ENCODE measurements around the gene GIMAP8.
A peak's percentile ranks its signal among the peaks of the same experiment; 100 is the strongest.

Gene GIMAP8

DNA sequence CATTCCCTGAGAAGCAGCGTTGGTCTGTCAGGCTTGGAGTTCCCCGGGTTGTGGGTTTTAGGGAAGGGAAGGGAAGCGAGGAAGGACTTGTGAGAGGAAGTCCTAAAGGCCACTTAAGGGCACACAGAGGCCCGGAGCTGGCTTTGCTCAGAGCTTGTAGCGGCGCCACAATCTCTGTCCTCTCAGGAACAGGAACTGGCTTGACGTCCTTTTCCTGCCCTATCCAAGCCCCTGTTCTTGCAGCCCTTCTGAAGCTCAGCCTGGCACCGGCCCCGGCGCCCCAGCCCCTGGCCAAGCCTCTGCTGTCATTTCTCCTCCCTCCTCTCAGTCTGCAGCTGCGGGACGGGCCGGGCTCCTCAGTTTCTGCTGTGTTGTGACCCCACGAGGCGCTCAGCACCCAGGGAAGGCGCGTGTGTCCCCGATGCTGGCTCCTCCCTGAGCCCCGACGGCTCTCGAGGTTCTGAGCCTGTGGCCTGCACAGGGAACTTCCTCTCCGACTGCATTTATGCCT lies at the start of gene GIMAP8:
GIMAP8 (plus strand) TSS at position 140 of the 511 bp plus-strand sequence. CDS start 16,069 bp downstream, outside the sequence.
- no peak for DNase-seq

DNA sequence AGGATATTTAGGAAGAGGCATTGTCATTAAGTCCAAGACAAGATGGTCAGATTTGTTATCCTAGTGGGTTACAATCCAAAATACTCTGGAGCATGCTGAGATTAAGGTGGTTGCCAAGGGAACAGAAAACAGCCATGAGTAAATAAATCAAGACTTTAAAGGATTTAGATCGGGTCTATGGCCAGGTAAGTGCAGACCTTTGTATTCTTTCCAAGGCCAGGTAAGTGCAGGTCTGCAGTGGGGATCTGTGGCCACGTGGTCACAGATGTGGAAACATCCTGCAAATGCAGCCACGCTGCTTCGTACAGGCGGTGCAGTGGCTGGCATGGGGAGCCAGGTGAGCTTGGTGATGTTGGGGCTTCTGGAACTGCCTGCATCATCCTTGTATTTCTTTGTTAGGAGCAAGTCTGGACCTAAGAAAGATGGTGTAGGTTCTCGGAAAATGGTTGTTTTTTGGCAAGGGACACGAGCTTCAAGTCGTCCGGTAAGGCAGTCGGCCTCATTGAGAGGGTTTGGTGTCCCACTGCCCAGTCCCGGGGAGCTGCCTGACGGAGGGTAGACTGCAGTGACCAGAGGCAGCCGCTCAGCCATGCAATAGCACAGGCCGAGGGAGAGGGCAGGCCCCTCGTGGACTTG lies 49.5 kb upstream of the GIMAP8 start:
- peak; percentile 52 for DNase-seq

DNA sequence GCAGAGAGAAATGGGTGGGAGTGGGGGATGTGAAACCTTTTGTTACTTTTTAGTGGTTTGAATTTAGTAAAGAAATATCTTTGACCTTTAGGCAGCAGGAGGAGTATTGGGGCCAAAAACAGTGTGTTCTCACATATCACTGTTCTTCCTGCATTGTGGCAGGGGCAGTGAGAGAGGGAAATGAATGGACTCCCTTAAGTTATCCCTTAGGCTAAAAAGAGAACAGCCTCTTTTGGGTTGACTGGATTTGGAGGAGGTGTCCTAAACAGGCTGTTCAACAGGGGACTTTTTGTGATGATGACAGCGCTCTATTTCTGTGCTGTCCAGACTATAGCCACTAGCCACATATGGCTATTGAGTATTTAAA lies 49.0 kb upstream of the GIMAP8 start:
- peak; percentile 47 for DNase-seq

DNA sequence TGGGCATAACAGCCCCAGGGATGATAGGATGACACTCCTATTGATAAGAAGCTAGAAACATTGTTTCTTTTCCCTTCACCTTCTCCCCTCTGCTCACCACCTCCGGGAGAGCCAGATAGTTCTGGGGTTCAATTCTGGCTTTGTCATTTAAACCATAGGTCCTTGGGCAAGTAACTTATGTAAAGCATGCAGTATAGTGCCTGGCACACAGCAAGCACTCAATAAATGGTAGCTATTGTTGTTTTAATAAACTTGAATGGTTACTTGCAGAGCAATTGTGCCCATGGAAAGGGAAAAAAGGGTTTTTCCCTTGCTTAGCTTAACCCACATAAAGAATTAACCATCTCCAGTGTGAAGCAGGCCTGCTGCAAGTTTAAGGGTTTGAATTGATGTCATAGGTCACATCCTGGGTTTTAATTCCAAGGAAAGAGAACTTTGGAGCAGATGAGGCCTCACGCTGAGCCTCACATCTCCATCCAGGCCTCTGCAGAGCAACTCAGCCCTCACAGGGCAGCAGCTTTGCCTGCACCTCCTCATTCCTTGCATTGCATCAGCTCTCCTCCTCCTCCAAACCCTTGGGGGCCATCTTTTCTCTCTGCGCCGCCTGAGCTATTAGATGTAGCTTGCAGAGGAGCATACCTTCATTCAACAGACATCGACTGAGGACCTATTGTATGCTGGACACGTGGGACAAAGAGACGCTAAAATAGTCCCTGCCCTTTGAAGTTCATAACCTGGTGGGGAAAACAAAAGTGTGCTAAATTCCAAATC lies 48.4 kb upstream of the GIMAP8 start:
- DNase-seq: peak; percentile 58

DNA sequence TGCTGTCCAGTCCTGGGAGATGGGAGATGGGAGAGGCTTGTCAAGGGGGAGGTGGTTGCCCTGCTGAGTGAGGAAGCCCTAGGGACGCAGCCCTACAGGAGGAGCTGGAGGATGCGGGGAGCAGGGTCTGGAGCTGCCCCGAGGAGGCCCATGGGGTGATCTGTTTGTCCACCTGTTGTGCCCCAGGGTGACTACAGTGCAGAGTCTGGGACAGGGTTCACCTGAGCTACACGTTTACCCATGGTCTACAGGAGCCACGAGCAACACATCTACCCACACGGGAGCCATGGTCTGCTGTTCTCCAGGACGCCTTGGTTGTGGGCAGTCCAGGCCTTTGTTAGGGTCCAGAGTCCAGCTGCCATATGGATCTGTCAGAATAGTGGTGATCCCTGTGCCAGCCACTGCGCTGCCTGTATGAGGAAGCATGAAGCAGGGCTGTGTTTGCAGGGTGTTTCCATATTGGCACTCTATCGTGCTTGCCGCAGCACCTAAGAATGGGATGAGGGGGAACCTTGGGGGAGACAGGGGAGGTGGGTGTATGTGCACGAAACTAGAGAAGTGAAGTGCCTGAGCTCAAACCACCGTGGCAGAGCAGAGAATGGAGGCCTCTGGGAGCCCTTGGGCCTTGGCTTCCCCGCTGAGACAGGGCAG lies 47.6 kb upstream of the GIMAP8 start:
- DNase-seq: peak; percentile 51

DNA sequence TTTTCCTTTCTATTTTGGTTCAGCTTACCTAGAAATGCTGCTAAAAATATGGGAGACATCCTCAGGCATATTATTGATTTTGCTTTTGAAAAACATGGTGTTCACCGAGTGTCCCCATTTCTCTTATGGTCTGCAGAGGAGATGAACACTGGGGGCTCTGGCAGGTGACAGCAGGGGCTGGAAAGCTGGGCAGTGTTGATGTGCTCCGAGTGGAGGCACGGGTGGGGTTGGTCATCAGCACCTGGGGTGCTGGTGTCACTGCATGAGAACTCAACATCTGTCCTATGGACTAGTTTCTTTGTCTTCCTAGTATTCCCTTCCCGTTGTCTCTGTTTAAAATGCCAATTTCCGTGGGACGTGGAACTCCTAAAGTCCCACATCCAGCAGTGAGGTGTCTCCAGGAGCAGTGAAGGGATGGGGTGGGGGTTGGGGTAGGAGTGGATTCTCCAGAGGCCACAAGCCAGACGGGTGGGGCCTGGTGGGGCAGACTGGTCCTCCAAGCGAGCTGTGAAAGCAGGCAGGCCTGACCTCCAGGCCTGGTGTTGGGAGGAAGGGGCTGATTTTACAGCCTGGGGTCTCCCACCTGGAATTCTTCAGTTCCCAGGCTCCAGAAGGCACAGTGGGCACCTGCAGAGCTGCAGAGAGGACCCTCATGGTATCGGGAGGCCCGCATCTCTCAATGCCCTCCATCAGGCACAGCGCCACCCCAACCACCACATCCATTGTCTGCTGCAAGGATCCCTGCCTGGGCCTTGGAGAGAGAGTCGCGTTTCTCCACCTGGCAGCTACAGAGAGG lies 46.9 kb upstream of the GIMAP8 start:
- DNase-seq: peak; percentile 63

DNA sequence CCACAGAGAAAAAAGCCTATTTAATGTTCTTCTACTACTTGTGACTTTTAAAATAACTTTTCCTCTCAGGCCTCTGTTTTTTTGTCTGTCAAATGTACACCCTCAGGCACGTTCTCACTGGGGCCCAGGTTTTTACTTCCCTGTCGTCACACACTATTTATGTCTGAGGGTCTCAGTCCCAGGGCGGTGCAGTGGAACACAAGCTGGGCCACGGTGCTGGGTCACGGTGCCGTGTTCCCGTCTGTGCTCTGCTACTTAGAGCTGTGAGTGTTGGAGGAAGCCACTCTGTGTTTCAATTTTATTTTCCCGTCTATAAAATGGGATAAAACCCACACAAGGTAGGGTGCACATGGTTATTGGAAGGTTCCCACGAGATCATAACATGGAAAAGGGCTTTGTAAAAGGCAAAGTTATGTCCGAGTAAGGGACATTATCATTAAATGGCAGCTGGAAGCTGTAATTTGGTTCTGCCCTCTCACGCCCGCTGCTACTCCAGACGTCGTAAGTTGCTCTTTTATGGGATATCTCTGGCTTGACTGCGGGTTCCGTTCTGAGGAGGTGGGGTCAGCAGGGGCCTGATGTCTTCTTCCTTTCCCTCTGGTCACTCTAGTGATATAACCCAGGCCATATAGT lies 46.1 kb upstream of the GIMAP8 start:
- DNase-seq: peak; percentile 52

DNA sequence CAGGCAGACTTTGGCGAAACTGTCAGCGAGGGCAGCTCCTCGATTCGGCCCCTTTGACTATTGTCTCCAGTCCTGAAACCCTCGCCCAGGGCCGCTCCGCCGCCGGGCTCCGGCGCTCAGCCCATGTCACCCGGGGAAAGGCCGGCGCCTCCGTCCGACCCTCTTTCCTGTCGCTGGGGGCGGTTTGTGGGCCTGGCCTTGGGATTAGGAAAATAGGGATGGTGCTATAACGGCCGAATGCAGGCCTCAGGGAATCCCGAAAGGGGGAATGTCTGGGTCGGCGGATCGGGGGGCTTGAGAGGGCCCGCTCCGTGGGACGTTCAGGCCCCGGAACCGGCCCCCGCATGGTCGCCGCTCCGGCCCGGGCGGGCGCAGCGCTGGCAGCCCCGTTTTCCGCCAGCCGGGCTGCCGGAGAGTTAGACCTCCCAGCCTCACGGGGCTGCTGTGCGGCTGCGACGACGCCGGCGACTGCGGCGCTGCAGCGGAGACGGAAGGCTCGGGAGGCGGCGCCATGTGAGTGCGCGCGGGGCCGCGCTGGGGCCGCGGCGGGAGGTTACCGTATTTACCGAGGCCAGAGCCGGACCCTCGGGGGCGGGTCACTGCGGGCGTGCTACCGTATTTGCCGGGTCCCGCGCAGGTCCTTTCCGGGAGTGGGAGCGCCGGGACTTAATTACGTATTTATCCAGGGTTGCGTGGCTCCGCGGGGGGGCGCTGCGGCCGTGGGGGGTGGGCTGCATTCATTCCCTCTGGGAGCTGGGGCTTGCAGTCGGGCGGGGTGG lies 45.4 kb upstream of the GIMAP8 start:
- peak; percentile 92 for DNase-seq

DNA sequence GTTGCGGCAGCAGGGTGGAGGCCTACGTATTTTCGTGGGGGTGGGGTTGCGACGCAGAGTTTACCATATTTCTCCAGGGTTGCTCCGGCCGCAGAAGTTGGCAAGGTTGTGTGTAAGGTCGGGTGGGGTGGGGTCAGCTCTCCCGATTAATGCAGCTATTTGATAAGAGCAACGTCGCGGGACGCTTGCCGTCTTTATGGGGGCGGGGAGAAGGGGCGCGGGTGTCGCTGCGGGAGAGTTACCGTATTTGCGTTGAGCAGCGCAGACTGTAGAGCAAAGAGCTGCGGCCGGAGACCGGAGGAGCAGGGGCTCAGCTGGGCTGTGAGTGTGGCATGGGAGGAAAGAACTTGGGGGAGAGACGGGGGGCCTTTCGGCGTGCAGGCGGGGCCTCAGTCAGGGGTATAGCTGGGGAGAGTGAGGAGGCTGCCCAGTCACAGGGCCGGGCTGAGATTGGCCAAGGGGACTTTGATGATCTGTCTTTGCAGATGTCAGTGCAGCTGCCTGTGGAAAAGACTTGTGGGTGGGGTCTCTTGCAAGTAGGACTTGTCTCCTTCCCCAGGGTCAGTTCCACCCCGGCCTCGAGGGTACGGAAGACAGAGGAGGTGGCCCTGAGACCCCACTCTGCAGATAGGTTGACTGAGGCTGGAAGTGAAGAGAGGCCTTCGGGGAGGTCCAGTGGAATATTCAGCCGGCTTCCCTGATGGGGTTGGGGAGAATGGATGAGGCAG lies 44.7 kb upstream of the GIMAP8 start:
- peak; percentile 73 for DNase-seq

DNA sequence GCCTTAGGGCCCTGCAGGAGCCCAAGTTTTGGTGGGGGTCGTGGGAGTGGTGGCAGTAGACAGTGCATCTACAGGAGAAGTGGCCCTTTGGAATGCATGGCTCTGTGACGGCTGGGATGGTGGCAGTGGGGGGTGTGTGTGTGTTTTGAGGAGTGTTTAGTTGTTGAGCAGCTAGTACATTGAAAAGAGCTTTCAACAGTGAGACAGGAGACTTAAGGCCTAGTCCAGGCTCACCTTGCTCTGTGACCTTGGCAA lies 44.2 kb upstream of the GIMAP8 start:
- no peak for DNase-seq

DNA sequence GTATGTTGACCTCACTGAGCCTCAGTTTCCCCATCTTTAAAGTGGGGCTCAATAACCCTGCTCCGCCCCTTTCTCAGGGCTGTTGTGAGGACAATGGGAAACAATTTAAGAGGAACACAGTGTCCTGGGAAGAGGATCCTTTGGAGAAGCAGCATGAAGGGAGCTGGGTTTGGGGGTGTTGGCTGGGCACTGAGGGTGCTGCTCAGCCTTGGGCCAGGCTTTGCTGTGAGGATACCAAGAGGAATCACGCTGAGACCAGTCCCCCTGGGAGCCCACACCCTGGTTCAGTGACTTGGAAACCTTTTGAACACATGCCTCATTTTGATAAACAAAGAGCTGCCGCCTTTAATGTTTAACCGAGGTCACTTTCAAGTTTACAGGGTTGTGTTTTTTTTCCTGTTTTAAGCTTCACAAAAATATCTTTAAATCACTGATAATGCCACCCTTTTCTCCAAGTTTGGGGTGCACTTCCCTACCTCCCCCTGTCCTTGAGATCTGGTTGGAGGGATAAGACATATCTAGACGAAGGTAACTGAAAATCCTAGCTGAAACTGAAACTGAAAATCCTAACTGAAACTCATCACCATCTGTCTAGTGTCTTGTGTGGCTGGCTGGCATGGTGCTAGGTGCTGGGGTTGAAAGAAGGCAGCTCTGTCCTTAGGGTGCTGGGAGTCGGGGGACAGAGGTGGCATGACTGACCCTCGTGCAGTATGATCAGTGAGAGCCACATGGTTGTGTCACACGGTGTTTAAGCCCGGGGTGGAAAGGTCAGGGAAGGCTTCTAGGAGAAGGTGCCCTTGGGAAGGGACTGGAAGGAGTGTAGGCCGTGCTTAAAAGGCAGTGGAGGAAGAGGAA lies 43.6 kb upstream of the GIMAP8 start:
- DNase-seq: no peak

DNA sequence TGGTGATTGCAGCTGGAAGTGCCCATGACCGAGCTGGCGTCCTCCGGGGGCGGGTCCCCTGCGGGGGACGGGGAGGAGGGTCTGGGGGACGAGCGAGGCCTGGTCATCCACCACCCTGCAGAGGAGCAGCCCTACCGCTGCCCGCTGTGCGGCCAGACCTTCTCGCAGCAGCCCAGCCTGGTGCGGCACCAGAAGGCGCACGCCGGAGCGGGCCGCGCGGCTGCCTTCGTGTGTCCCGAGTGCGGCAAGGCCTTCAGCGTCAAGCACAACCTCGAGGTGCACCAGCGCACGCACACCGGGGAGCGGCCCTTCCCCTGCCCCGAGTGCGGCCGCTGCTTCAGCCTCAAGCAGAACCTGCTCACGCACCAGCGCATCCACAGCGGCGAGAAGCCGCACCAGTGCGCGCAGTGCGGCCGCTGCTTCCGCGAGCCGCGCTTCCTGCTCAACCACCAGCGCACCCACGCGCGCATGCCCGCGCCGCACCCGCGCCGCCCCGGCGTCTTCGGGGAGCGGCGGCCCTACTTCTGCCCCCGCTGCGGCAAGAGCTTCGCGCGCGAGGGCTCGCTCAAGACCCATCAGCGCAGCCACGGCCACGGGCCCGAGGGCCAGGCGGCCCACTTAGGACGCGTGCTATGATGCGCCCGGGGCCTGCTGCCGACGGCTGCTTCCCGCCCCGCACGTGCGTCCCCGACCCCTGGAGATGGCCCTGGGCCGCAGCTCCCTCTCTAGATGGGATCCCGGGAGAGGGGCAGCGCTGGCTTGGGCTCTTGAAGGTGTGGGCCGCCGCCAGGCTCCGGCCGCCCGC lies 42.6 kb upstream of the GIMAP8 start:
- DNase-seq: no peak

DNA sequence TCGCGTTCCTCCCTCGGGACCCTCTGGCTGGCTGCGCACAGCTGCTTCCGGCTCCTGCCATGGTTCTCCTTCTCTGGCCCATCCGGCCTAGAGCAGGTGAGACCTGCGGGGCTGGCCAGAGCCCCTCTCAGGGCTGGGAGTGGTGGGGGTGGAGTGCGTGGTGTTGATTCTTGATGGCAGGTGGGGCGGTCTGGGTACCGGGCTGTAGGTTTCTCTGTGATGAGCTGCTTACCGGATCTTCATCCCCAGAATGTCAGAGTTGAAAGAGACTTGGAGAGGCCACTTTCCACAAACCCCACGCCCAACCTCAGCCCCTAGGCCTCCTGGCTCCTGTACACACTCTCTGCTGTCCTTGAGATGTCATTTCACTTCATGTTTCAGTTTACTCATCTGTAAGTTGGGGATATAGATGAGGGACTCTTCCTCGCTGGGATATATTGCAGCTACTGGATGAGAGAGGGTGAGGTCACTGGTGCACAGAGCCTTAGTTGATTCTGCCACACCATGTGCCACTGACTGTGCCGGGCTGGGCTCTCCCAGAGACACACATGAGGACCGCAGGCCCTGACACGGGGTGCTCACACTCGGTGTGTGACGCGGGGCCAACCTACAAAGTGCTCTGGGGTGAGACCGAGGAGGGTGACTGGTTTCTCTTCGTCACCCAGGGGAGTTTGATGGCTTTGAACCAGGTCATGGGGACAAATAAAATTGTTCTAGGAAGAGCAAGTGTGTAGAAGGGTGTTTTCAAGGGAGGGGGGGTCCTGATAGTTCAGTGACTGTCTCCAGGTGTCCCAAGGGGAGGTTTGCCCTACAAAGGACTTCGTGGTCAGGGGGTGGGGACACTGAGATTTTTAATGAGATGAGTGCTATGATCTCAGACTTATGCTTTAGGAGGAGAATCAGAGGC lies 41.8 kb upstream of the GIMAP8 start:
- peak; percentile 49 for DNase-seq

DNA sequence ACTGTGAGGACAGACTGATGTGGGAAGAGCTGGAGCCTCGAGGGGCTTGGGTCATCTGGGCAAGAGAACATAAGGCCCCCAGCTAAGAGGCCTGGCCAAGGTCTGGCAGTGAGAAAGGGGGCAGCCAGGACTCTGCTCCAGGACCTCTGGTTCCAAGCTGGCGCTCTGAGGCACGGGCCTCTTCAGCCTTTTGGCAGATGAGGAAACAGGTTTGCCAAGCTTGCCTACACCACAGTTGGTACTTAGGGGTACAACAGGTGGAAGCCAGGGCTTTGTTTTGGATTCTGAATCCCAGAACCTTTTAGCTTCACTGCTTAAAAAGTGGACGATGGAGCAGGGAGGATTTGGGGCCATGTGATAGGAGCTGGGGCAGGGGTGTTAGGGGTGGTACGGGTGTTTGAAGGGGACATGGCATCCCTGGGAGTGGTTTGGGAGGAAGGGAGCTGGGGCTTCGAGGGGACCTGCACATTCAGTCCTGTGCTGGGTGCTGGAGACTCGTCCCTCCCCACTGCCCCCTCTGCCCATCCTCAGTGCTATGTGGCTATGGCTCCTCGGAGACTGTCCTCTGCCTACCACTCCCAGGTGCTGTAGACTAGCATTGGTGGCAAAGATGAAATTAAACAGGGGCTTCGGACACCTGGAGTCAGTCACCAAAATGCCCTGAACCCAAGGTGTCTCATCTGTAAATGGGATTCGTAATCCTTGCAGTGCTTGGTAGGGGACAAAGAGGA lies 41.0 kb upstream of the GIMAP8 start:
- no peak for DNase-seq

DNA sequence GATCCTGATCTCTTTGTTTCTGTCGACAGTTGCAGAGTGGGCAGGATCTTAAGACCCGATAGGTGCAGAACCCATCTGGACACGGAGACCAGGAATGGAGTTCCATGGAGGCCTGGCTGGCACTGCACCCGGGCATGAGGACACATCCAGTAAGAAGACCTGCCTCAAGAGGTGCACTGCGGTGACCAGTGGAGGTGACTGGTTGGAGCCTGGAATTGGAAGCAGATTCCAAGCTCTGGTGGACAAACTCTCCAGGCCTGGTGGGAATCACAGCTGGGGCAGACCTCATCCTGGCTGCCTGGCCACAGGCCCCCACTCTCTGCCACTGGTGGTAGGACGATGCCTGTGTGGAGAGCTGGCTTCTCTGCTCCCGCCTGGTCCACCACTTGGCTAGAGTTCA lies 40.3 kb upstream of the GIMAP8 start:
- DNase-seq: no peak

DNA sequence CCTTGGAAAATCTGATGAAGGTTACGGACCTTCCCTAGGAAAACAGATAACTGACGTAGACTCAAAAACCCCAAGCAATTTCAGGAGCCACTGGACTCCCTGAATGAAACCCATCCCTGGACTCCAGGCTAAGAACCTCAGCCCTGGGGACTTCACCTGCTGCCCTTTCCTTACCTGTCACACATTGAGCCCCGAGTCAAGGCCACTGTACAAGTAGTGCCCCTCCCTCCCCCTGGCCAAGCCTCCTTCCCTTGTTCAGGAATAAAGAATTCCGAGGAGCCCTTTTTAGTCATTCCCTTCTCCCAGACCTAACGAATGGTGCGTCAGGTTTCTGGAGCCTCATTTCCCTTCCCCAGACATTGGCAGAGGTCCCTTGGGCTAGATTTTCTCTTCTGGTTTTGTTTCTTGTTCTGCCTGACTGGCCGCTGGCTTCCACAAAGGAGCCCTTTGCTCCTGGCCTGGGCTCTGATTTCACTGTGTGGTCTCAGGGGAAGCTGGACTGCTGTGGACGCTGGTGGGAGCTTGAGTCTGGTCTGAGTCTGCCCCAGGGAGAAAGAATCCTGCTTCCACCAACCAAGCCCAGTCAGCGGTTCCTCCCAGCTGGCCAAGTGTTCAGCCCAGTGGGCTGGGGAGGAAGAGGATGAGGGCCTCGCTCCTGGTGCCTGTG lies 39.6 kb upstream of the GIMAP8 start:
- no peak for DNase-seq

DNA sequence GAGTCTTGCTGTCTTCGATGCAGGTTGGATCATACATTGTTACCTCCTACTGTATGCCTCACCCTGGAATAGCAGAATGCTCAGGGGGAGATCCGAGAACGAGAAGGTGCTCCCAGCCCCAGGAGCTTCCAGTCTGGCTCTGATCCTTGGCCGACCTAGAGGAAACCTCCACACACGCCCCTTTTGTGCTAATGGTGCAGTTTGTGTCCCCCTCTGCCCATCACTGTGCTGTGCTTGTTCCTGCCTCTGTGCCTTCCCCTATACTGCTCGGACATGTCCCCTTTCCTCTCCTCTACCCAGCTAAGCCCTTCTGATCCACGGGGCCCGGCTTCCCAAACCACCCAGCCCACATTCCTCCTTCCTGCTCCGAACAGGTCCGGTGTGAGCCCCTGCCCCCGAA lies 38.8 kb upstream of the GIMAP8 start:
- DNase-seq: no peak
